ENCODE data around the gene SLC6A1. TPM values are rescaled to one million over a fixed set of nuclear protein-coding genes. Genes with fewer than 3 reads are reported as not detected.

The SLC6A1 gene
- total RNA-seq, 1 donor from 2014 or later, result 6.3 TPM

DNA sequence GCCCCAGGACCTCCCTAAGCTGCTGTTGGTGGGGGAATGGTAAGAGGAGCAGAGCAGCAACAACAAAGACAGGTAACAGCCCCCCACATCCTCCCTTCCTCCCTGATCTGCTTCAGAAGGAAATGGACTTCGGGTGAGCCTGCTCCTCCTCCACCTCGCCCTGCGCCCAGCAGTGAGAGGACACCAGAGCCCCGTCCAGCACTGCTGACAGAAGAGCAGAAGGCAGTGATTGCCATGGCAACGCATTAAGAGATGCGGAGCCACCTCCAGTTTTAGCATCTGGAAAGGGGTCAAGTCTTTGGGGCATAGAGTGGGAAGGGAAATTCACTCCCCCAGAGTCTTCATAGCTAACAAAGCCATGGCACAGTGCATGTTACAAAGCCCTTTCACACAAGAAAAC, 84.2 kb downstream of the SLC6A1 start:
- no peaks in the 10 kb centered on the region for H3K27me3 ChIP-seq
- no peaks in the 10 kb centered on the region for H3K4me1 ChIP-seq
- H3K9me3 ChIP-seq, result no peaks in the 10 kb centered on the region
- intact Hi-C loops (cut with DNase I), result no loop called here
- H3K4me3 ChIP-seq, result no peak overlapping the region
- H3K27ac ChIP-seq, result no peak overlapping the region
- DNase-seq (ENCODE audit: low spot score in 2 of 2), result no peak
- TF ChIP-seq, protein P1, sequence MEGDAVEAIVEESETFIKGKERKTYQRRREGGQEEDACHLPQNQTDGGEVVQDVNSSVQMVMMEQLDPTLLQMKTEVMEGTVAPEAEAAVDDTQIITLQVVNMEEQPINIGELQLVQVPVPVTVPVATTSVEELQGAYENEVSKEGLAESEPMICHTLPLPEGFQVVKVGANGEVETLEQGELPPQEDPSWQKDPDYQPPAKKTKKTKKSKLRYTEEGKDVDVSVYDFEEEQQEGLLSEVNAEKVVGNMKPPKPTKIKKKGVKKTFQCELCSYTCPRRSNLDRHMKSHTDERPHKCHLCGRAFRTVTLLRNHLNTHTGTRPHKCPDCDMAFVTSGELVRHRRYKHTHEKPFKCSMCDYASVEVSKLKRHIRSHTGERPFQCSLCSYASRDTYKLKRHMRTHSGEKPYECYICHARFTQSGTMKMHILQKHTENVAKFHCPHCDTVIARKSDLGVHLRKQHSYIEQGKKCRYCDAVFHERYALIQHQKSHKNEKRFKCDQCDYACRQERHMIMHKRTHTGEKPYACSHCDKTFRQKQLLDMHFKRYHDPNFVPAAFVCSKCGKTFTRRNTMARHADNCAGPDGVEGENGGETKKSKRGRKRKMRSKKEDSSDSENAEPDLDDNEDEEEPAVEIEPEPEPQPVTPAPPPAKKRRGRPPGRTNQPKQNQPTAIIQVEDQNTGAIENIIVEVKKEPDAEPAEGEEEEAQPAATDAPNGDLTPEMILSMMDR (IDR thresholded peaks at IDR 0.05), result no peak
- no peaks in the 10 kb centered on the region for H3K36me3 ChIP-seq

DNA sequence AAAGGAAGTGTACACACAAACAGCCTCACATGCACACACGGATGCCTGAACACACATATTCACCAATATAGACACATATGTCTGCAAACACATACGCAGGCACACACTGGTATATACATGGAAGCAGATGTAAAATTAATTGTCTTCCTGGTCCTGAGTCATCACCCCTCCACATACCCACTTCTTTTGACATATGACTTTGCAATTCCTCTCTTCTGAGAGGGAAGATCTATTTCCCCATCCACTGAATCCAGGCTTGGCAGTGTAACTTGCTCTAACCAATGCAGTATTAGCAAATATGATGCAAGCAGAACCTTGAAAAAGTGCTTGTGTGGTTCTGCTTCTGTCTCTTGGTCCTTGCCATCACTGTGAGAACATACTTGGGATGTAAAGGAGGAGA, 84.9 kb downstream of the SLC6A1 start:
- Histone ChIP-seq H3K36me3 (no peaks in the 10 kb centered on the region), H3K4me3 (no peak overlapping the region), H3K27ac (no peak overlapping the region), H3K4me1 (no peaks in the 10 kb centered on the region), H3K9me3 (no peaks in the 10 kb centered on the region), H3K27me3 (no peaks in the 10 kb centered on the region)
- intact Hi-C loops (cut with DNase I), result no loop called here
- DNase-seq (ENCODE audit: low spot score in 2 of 2), result no peak
- TF ChIP-seq, protein P1 (IDR thresholded peaks at IDR 0.05), result no peak

DNA sequence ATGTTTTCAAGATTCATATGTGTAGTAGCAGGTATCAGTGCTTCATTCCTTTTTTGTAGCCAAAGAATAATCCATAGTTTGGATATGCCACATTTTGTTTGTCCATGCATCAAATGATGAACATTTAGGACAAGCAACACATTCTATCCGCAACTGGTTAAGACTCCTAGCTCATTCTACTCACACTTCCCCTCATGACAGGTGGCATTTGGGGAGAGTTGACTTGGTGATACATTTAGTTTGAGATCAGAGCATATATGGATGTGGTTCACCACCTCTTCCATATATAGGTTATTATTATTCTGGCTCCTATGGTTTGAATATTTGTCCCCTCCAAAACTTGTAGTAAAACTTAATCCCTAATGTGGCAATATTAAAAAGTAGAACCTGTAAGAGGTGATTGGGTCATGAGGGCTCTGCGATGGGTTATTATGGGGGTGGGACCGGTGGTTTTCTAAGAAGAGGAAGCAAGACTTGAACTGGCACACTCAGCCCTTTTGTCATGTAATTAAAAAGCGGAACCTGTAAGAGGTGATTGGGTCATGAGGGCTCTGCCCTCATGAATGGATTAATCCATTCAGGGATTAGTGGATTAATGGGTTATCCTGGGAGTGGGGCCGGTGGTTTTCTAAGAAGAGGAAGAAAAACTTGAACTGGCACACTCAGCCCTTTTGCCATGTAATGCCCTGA, 86.4 kb downstream of the SLC6A1 start:
- Histone ChIP-seq H3K4me1 (no peaks in the 10 kb centered on the region), H3K27me3 (no peaks in the 10 kb centered on the region), H3K36me3 (no peaks in the 10 kb centered on the region), H3K27ac (no peak overlapping the region), H3K4me3 (no peak overlapping the region), H3K9me3 (no peaks in the 10 kb centered on the region)
- DNase-seq (ENCODE audit: low spot score in 2 of 2), result no peak
- intact Hi-C loops (cut with DNase I), result no loop called here
- TF ChIP-seq, protein P1 (IDR thresholded peaks at IDR 0.05), result no peak

DNA sequence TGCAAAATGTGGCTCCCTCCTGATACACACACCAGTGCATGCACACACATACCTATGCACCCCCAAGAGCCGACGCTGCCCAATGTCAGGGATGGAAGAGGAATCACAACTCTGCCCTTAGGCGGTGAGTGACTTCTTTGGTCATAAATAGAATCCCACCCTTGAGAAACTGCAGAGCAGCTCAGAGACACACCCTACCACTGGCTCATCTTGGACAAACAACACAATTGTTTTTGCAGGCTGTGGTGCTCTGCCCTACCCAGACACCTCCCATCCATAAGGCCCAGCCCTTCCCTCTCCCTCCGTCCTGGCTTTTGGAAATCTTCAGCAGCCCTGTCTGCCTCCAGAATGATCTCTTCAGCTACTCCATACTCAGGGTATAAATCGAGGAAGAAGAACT, 87.9 kb downstream of the SLC6A1 start:
- Histone ChIP-seq H3K27ac (no peak overlapping the region), H3K9me3 (no peaks in the 10 kb centered on the region), H3K4me3 (no peak overlapping the region), H3K27me3 (no peaks in the 10 kb centered on the region), H3K4me1 (no peaks in the 10 kb centered on the region), H3K36me3 (no peaks in the 10 kb centered on the region)
- intact Hi-C loops (cut with DNase I), result no loop called here
- DNase-seq (ENCODE audit: low spot score in 2 of 2), result no peak
- TF ChIP-seq, protein P1 (IDR thresholded peaks at IDR 0.05), result no peak

DNA sequence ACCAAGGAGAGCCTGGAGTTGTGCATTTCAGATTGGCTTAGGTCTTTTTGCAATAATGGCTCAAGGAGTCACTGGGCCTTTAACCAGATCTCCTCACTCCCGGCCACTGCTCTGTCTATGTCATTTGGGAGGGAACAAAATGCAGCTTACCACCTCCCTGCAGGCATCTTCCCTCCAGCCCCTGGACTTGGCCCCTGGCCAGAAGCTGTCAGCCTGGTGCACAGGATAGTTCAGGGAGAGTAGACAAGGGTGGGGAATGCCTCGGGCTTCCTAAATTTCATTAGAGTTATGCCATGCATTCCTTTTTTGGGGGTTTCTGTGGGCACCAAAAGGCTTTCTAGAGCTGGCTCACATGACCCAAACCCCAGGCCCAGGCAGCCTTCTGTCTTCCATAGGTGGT, 91.5 kb downstream of the SLC6A1 start:
- H3K27ac ChIP-seq, result no peak overlapping the region
- no peak overlapping the region for H3K4me3 ChIP-seq
- H3K36me3 ChIP-seq, result no peaks in the 10 kb centered on the region
- no peaks in the 10 kb centered on the region for H3K27me3 ChIP-seq
- TF ChIP-seq, protein P1 (IDR thresholded peaks at IDR 0.05), result no peak
- intact Hi-C loops (cut with DNase I), result no loop called here
- no peak for DNase-seq (ENCODE audit: low spot score in 2 of 2)
- no peaks in the 10 kb centered on the region for H3K4me1 ChIP-seq
- H3K9me3 ChIP-seq, result no peaks in the 10 kb centered on the region

DNA sequence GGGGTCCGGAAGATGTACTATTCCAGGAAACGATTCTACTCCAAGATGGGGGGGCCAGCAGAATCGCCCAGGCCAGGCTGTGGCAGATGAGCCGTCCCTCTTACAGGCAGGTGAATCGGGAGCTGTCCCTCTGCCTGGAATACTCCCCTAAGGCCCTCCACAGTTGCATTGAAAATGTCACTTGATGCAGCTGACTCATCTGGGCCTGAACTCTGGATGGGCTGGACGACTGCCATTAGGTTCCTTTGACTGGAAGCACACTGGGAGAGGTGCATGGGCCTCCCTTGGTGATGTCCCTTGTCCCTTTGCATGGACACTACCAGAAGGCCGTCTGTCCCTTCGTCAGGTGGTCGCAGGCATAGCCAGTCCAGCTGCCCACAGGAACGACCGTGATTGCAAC, 92.1 kb downstream of the SLC6A1 start:
- Histone ChIP-seq H3K27ac (no peak overlapping the region), H3K4me1 (no peaks in the 10 kb centered on the region), H3K9me3 (no peaks in the 10 kb centered on the region), H3K27me3 (no peaks in the 10 kb centered on the region), H3K4me3 (no peak overlapping the region), H3K36me3 (no peaks in the 10 kb centered on the region)
- TF ChIP-seq, protein P1 (IDR thresholded peaks at IDR 0.05), result no peak
- intact Hi-C loops (cut with DNase I), result no loop called here
- DNase-seq (ENCODE audit: low spot score in 2 of 2), result no peak
